Thoracic aorta (tissue), 2 donors: ENCODE measurements around the gene PROS1. TPM values are rescaled to one million over a fixed set of nuclear protein-coding genes. Genes with fewer than 3 reads are reported as not detected.

Experiments used
- ATAC-seq: fragments of 150-250 bp; one replicate; pipeline ENCODE4 v1.8.0; 2017; ENCODE audit warnings: low read depth; ENCODE audit not compliant: insufficient number of reproducible peaks, low FRiP score
- DNase-seq: peaks from one replicate; pipeline ENCODE4 v3.0.0-alpha.2; 2020; ENCODE audit warnings: low spot score
- H3K27ac ChIP-seq, 2 donors: fragments of 200-600 bp; sonication (generic); 1 replicate in 1 of 2; 2 replicates in 1 of 2; pipeline ENCODE4 v1.5.1; 2016; ENCODE audit warnings: mild to moderate bottlenecking in 2 of 2, moderate library complexity in 2 of 2
- H3K27me3 ChIP-seq: fragments of 200-600 bp; sonication (generic); replicated peaks from 2 replicates; pipeline ENCODE4 v1.6.0; 2016; ENCODE audit warnings: mild to moderate bottlenecking; ENCODE audit not compliant: insufficient read depth
- H3K36me3 ChIP-seq: fragments of 200-600 bp; sonication (generic); one replicate; pipeline ENCODE4 v1.5.1; 2016
- H3K4me1 ChIP-seq, 2 donors: fragments of 200-600 bp; sonication (generic); 1 replicate in 1 of 2; 2 replicates in 1 of 2; pipeline versions ENCODE4 v1.5.1 to v1.6.0; 2016; ENCODE audit warnings: low read depth in 2 of 2, mild to moderate bottlenecking in 1 of 2; ENCODE audit not compliant: control insufficient read depth in 1 of 2
- H3K4me3 ChIP-seq: fragments of 200-600 bp; sonication (generic); 2 replicates; pipeline ENCODE4 v1.5.1; 2016; ENCODE audit warnings: mild to moderate bottlenecking
- H3K9me3 ChIP-seq: fragments of 200-600 bp; sonication (generic); 2 replicates; pipeline ENCODE4 v1.5.1; 2016
- CTCF ChIP-seq: fragments of 200-600 bp; sonication (generic); IDR thresholded peaks from one replicate; pipeline ENCODE4 v1.5.1; 2019; ENCODE audit warnings: antibody characterized with exemption
- total RNA-seq, 2 donors: library from RNA; depleted of rRNA; stranded (reverse); fragments of >200 nt; gene quantifications; one replicate each; pipeline versions ENCODE4 v1.1.0 to v1.2.3, GENCODE V29; 2016

PROS1 gene
- total RNA-seq, 2 donors from 2014 or later, result 122 to 180 TPM

GRCh38 chr3:94001191-94001590 lies 27.5 kb upstream of the PROS1 start:
- Histone ChIP-seq H3K4me3 (no peak overlapping the region), H3K9me3 (no peaks in the 10 kb centered on the region), H3K4me1 (peaks cover 16 to 21% of the 10 kb centered on the region in 2 donors), H3K27me3 (no peaks in the 10 kb centered on the region), H3K36me3 (no peaks in the 10 kb centered on the region), H3K27ac (no peak overlapping the region)
- no peak for ATAC-seq
- no peak for TF ChIP-seq CTCF
- no peak for DNase-seq

GRCh38 chr3:93994056-93994455 lies 20.4 kb upstream of the PROS1 start:
- no peak for ATAC-seq

GRCh38 chr3:93992207-93992606 lies 18.5 kb upstream of the PROS1 start:
- no peak overlapping the region for H3K27ac ChIP-seq
- H3K4me1 ChIP-seq, result peaks cover 0 to 5% of the 10 kb centered on the region in 2 donors
- DNase-seq (no peak), ATAC-seq (no peak)
- no peak overlapping the region for H3K4me3 ChIP-seq
- no peaks in the 10 kb centered on the region for H3K36me3 ChIP-seq
- no peak for TF ChIP-seq CTCF
- no peaks in the 10 kb centered on the region for H3K9me3 ChIP-seq
- H3K27me3 ChIP-seq, result no peaks in the 10 kb centered on the region

More at GRCh38 chr3:93994056-93994455, 20.4 kb upstream of the PROS1 start:
- Histone ChIP-seq H3K36me3 (no peaks in the 10 kb centered on the region), H3K27me3 (no peaks in the 10 kb centered on the region), H3K27ac (no peak overlapping the region), H3K4me1 (no peaks in the 10 kb centered on the region), H3K4me3 (no peak overlapping the region), H3K9me3 (no peaks in the 10 kb centered on the region)
- no peak for TF ChIP-seq CTCF
- DNase-seq, result no peak

- H3K27ac ChIP-seq, result no peak overlapping the region
- ATAC-seq (no peak), DNase-seq (no peak)
- no peak overlapping the region for H3K4me3 ChIP-seq
- peaks cover 0 to 5% of the 10 kb centered on the region in 2 donors for H3K4me1 ChIP-seq
- TF ChIP-seq CTCF, result no peak
- no peaks in the 10 kb centered on the region for H3K9me3 ChIP-seq
- no peaks in the 10 kb centered on the region for H3K27me3 ChIP-seq
- no peaks in the 10 kb centered on the region for H3K36me3 ChIP-seq
These were observed 17.9 kb upstream of the PROS1 start for GRCh38 chr3:93991631-93992030.

- Histone ChIP-seq H3K27me3 (no peaks in the 10 kb centered on the region), H3K27ac (no peak overlapping the region), H3K4me3 (no peak overlapping the region), H3K36me3 (no peaks in the 10 kb centered on the region), H3K9me3 (no peaks in the 10 kb centered on the region), H3K4me1 (peaks cover 0 to 5% of the 10 kb centered on the region in 2 donors)
- no peak for TF ChIP-seq CTCF
- no peak for DNase-seq
- no peak for ATAC-seq
These were observed 15.5 kb upstream of the PROS1 start for GRCh38 chr3:93989241-93989640.
